ENCODE data around the gene SLC34A1.
"Not testable (repeated sequence)": the region's sequence is repeated elsewhere in the genome, so short reads cannot be mapped to it uniquely, and the experiment has no call there.

SLC34A1 gene

DNA sequence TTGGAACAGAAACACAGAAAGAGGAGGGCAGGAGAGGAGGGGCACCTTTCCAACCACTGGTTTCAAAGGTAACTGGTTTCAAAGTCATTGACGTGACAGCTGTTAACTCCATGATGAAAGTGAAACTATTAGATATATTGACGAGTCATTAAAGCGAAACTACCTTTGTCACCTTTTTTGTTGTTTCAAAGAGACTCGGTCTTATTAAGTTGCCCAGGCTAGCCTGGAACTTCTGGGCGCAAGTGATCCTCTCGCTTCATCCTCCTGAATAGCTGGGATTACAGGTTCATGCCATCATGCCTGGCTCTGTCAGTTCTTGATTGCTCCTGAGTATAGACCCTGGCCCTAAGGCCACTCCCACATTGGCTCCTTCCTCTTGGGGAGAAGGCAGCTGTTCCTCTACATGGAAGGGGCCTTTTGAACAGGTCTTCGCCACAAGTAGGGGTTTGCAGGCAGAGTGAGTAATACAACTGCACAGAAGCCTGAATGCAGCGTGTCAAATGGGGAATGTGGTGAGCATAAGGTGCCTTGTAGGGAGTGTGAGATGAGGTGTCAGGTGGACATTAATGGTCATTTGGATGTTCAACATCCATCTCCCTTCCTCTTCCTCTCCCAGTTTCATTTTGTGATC lies 28.5 kb downstream of the SLC34A1 start:
- DNase-seq (ENCODE audit: low spot score): no peak

DNA sequence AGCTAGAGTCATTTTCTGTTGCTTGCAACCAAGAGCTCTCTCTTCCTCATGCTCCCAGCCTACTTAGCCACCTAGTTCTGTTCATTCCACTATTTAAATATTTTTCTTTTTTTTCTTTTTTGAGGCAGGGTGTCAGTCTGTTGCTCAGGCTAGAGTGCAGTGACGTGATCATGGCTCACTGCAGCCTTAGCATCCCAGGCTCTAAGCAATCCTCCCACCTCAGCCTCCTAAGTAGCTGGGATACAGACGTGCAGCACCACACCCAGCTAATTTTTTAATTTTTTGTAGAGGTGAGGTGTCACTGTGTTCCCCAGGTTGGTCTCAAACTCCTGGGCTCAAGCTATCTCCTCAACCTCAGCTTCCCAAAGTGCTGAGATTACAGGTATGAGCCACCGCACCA lies 30.2 kb downstream of the SLC34A1 start:
- no peak for DNase-seq (ENCODE audit: low spot score)

DNA sequence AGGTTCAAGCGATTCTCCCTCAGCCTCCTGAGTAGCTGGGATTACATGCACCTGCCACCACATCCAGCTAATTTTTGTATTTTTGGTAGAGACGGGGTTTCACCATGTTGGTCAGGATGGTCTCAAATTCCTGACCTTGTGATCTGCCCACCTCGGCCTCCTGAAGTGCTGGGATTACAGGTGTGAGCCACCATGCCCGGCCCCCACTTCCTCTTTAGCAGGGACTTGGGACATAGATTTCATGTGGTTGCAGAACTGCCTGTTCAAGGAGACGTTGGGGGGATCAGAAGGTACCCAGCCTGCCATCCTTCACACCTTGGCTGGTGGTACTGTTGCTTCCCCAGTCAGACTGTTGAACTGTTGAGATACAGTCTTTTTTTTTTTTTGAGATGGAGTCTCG lies 32.8 kb downstream of the SLC34A1 start:
- not testable (repeated sequence) for DNase-seq (ENCODE audit: low spot score)

DNA sequence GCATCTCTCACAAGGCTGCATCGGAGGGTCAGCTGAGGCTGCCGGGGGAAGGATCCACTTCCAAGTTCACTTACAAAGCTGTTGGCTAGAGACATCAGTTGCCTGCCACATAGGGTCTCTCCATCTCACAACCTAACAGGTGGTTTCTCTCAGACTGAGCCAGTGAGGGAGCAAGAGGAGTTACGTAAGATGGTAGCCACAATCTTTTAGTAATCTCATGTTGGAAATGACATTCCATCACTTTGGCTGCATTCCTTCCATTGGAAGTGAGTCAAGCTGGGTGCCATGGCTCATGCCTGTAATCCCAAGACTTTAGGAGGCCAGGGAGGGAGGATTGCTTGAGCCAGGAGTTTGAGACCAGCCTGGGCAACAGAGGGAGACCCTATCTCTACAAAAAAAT lies 34.8 kb downstream of the SLC34A1 start:
- no peak for DNase-seq (ENCODE audit: low spot score)

DNA sequence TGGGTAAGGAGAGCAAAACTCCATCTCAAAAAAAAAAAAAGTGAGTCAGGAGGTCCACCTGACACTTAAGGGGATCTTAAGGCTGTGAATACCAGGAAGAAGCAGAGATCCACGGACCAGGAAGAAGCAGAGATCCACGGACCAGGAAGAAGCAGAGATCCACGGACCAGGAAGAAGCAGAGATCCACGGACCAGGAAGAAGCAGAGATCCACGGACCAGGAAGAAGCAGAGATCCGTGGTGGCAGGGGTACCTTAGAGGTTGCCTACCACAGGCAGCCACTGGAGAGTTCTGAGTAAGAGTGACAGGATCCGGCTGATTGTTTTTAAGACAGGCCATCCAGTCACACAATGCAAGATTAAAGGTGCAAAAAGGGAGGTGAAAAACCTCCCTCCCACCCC lies 36.2 kb downstream of the SLC34A1 start:
- DNase-seq (ENCODE audit: low spot score): not testable (repeated sequence)

DNA sequence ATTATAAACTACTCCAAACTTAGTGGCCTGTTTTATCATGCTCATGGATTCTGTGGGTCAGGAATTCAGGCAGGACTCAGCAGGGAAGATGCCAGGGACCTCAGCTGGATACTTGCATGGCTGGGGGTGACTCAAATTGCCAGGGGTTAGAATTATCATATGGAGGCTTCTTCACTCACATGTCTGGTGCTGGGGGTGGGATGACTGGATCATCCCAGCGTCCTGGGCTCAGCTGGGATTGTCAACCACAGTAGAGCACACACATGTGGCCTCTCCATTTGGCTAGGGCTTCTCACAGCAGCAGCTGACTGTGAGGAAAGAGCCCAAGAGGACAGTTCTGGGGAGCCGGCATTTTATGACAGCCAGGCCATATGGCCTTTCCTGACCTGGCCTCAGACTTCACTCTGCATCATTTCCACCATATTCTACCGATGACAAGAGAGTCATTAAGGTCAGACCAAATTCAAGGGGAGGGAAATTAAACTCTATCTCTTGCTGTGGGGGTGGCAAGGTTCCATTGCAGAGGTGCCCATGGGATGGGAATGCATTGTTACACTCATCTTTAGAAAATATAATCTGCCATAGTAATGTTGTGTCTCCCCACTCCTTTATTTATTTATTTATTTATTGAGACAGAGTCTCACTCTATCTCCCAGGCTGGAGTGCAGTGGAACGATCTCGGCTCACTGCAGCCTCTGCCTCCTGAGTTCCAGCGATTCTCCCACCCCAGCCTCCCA lies 37.0 kb downstream of the SLC34A1 start:
- DNase-seq (ENCODE audit: low spot score): no peak

DNA sequence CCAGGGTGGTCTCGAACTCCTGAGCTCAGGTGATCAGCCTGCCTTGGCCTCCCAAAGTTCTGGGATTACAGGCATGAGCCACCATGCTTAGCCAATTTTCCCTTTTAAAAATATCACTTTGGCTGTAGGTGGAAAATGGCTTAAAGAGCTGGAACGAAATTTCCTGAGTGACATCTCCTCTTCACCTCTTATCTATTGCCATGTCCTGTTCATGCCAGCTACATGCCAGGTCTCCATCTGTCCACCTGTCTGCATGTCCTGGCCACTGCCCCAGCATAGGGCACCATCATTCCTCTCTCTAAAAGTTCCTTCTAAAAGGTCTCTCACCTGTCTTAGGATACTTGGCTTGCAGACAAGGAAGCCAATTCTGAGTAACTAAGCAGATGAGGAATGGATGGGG lies 39.4 kb downstream of the SLC34A1 start:
- DNase-seq (ENCODE audit: low spot score): no peak

DNA sequence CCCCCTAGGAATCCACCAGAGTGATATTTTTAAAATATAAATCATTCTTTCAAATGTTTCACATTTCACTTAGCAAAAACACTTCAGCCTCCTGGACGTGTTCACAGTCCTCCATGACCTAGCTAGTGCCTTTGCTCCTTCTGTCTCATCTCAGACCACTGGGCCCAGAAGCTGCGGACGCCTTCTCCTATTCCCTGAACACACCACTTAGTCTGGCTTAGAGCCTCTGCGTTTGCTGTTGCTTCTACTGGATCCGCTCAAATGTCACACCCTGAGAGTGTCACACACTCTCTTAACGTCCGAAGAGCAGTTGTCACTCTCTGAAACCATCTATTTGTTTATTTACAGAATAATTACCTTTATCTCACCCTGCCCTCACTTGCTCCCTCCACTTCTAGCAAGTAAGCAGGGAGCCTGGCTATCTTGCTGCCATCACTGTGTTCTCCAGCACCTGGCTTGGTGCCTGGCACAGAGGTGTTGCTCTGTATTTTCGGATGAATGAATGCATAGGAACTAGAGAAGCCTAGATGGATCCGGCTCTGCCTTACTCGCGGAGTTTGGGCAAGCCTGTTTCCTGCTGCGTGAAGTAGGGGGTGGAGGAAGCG lies 41.1 kb downstream of the SLC34A1 start:
- no peak for DNase-seq (ENCODE audit: low spot score)

DNA sequence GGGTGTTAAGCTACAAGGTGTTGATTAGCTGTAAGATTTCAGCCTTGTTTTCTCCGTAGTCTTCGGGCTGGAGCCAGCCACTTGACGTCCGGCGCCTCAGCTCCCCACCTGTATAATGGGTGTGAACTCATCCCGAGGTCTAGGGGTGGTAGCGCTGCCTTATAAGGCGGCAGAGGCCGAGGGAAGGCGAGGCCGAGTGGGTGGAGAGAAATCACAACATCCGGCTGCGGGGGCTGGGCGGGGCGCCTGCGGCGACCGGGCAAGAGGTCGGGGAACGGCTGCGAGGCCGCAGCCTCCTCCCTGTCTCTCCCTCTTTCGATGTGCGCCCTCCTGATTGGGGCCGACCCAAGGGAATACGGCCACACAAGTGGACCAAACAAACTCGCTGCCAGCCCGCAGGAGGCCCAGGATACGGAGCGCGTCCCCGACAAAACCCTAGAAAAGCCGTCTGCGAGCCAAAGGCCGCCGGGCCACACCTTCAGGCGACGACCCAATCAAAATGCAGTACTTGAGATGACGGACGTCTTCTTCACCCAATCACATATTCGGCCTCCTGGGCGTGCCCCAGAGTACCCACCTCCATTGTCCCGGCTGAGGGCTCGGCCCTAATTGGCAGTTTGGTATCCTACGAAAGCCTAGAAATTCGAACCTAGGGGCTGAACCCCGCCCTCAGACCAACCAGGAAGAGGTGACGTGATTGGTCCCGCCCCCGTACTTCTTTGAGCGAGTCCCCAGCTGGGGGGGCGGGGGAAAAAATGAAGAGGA lies 41.7 kb downstream of the SLC34A1 start:
- peak; percentile 100 for DNase-seq (ENCODE audit: low spot score)

DNA sequence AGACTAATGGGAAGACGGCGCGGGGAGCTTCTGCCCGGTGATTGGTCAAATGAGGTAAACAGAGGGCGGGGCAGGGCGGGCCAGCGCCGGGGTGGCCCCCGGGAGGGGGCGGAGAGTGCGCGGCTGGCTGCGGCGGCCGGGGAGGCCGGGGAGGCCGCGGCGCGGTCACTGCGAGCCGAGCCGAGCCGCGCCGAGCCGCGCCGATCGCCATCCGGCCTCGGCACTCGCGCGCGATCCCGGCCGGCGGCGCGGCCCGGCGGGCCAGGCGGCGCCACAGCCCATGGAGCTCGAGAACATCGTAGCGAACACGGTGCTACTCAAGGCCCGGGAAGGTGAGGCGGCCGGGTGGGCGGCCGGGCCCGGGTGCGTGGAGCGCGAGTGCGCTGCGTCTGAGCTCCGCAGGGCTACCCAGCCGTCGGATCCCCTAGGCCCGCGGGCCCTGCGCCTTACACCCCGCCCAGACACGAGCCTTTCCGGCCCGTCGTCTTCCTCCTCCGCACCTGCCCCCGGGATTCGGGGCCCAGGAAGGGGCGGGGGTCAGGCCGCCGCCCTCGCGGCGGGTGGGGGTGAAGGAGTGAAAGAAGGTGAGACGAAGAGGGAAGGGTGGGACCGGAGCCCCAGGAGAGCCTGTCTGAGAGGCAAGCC lies 42.5 kb downstream of the SLC34A1 start, which contains the start of gene GRK6:
GRK6 (plus strand) TSS at position 111 of the 645 bp plus-strand sequence; CDS start at position 281, 170 bp downstream.
- DNase-seq (ENCODE audit: low spot score): no peak

DNA sequence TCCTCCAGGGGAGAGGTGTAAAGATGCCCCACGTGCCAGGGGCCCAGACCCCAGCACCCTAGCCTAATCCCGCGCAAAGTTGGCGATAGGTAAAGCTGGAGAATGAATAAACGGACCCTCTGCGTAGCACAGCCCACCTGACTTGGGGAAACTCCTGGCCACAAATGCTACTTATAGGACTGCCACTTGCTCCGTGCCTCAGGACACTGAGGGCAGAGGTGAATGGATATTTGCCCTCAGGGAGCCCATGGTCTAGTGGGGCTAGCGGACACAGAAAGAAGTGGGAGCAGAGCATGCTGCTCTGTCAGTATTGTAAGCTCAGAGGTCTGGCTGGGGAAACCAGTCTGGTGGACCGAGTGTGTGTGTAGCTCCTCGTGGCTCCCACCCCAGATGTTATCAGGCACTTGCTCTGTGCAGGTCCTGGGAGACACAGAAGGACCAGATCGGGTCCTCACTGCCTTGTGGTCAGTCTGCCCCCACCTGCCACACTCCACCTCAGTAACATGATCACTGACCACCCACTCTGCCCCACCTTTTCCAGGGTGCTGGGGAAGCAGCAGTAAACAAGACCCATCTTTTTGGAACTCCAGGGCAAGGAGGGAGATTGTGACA lies 43.1 kb downstream of the SLC34A1 start:
- no peak for DNase-seq (ENCODE audit: low spot score)

DNA sequence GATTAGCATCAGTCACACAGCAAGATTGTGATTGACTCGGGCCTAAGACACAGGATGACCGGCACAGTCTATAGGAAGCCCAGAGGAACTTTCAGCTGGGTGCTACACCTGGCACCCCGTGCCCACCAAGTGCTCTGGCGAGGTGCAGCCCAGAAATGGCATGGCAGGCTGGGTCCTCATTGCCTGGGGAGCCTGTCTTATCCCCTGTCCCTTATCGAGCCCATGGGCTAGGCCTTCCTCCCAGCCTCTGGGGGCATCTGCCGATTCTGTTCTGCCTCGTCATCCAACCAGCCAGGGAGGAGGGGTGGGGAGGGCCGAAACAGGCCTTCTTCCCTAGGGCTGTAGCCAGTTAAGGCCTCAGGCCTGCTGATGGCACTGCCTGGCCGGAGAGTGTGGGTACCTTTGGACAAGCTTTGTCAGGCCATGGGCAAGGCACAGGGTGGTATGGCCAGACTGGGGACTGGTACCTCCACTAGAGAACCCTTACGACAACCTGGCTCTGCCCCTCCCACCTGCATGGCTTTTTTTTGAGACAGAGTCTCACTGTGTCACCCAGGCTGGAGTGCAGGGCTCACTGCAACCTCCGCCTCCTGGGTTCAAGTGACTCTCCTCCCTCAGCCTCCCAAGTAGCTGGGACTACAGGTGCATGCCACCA lies 43.8 kb downstream of the SLC34A1 start:
- DNase-seq (ENCODE audit: low spot score): no peak

DNA sequence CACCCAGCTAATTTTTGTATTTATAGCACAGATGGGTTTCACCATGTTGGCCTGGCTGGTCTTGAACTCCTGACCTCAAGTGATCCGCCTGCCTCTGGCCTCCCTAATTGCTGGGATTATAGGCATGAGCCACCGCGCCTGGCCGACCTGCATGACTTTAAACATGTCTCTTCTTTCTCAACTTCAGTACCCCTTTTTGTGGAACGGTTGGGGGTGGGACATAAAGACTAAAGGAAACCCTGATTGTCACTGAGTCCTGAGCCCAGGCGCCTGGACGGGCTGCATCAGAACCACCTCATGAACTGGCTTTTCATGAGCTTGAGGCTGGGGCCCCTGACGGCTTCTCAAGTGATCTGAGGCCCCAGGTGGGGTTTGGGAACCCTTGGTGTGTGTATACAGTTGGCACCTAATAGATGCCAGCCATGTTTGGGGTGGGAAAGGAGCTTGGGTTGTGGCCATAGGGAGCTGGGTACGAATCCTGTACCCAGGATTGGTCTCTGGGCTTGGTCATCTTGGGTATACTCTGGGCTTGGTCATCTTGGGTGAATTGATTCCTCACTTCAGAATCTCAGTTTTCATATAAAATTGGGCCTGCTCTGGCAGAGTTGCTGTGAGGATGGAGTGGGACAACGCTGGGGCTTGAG lies 44.5 kb downstream of the SLC34A1 start:
- no peak for DNase-seq (ENCODE audit: low spot score)

DNA sequence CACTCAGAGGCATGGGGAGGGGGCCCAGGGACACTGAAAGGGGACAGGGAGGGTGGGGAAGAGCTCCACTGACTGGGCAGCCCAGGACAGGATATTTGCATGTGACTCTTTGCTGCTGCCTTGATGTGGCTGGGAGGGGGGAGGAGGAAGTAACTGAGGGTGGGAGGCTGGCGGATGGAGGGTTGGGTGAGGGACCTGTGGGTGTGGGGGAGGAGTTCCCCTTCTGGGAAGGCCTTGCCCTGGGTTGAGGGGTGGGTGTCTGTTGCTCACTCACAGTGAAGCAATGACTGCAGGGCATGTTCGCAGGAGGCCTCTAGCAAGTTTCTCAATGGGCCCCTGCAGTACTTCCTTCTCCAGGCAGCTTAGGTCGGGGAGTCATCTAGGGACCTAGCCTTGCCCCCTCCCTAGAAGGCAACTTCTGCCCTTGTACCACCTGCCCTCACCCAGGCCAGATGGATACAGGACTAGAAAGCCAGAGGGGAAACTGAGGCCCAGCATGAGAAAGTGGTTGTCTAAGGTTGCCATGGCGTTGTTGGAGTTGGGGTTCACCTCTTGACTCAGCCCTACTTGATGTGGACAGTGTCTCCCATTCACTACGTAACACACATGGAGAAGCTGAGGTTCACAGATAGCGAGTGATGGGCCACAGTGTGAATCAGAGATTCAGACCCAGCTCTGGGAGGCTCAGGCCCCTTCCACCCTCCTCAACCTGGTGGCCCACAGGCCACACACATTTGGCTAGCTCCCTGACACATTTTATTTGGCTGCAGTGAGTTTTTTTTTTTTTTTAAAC lies 45.2 kb downstream of the SLC34A1 start:
- peak; percentile 70 for DNase-seq (ENCODE audit: low spot score)

DNA sequence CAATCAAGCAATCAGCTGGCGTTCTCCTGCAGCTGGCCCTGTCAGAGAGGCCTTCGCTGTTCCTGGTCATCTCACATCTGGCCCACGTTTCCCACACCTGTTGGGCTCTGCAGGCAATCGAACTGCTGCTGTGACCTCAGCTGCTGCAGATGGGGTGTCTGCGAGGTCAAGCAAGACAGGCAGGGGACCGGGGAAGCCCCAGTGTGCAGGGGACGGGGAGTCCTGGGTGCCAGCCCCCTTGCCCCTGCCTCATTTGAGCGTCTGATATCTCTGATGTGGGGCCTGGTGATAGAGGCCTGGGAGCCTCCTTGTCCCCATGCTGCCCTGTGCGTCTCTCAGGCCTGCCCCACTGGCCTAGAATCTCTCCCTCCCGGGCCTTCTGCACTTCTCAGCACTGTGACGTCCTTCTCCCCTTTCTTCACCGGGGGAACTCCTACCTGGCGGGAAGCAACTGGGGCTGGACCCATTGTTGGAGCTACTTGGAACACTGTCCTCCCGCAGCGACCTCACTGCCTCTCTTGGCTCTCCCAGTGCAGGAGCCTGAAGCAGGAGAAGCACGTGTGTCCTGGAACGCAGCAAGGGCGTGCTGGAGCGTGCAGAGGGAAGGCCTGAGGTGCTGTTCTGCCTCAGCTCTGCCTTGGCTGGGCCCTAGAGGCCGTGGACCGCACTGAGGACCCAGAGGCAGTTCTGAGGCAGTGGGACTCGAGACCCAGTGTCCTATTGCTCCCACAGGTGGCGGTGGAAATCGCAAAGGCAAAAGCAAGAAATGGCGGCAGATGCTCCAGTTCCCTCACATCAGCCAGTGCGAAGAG lies 46.1 kb downstream of the SLC34A1 start:
- DNase-seq (ENCODE audit: low spot score): no peak

DNA sequence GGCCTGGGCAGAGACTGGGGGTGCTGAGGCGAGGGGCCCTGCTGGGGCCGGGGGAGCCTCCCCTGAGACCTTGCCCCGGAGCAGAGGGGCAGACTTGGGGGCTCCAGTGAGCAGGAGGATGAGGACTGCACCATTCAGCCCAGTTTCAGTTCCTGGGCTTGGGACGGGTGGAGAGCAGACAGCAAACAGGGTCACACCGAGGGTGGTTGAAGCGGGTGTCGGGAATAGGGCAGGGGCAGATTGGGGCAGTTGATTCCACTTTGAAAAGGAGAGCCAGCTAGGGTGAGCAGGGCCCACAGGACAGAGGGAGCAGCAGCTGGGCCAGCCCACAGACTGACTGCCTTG lies 46.7 kb downstream of the SLC34A1 start:
- no peak for DNase-seq (ENCODE audit: low spot score)

DNA sequence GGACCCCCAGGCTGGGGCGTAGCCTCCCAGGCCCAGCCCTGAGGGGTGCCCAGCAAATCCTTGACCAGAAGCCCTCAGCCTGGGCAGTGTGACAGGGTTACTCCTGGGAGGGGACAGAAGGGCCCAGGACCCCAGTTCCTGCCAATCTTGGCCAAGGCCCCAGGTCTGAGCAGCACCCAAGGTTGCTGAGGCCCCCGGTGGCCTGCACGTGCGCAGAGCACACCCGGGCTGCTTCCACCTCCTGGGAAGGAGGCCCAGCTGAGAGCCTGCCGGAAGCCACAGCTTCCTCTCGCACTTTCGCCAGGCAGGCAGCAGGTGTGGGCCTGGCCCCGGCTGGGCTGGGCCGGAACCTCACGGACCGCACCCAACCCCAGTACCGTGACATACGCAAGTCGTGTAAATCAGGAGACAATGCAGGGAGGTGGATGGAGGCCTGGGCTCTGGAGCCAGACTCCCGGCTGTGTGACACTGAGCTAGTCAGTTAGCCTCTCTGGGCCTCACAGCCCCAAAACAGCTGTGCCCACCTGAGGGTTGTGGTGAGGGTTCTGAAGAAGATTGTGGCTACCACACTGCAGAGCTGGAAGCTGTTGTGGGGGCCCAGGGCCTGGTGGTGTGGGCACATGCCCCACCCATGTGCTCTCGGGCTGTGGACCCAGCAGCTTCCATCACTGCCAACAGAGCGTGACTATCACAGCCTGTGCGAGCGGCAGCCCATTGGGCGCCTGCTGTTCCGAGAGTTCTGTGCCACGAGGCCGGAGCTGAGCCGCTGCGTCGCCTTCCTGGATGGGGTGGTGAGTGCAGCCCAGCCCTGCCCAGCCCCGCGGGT lies 47.3 kb downstream of the SLC34A1 start:
- no peak for DNase-seq (ENCODE audit: low spot score)

Data from Ammon's horn (tissue), 1 donor.